Thymus (tissue), 11 donors: ENCODE measurements around the gene ZNF284. TPM values are rescaled to one million over a fixed set of nuclear protein-coding genes. Genes with fewer than 3 reads are reported as not detected.
"Not testable (repeated sequence)": the region's sequence is repeated elsewhere in the genome, so short reads cannot be mapped to it uniquely, and the experiment has no call there.

Source experiments
- DNase-seq, 9 donors: peaks; one replicate each; pipeline ENCODE4 v3.0.0-alpha.2; 2013; ENCODE audit warnings: low spot score in 9 of 9, low read depth in 6 of 9, missing footprints in 1 of 9
- H3K27ac ChIP-seq, 2 donors: one replicate each; pipeline ENCODE4 v1.5.1; 2013; ENCODE audit warnings: control low read depth in 1 of 2, low read depth in 1 of 2, low read length in 1 of 2, mild to moderate bottlenecking in 1 of 2, moderate library complexity in 1 of 2
- H3K27me3 ChIP-seq, 2 donors: one replicate each; pipeline ENCODE4 v1.5.1; 2013; ENCODE audit warnings: low read length in 1 of 2; ENCODE audit not compliant: control insufficient read depth in 2 of 2, insufficient read depth in 1 of 2
- H3K36me3 ChIP-seq, 2 donors: one replicate each; pipeline ENCODE4 v1.5.1; 2013; ENCODE audit warnings: low read length in 1 of 2, mild to moderate bottlenecking in 1 of 2, moderate library complexity in 1 of 2; ENCODE audit not compliant: control insufficient read depth in 2 of 2, insufficient read depth in 2 of 2
- H3K4me1 ChIP-seq, 2 donors: one replicate each; pipeline ENCODE4 v1.5.1; 2013; ENCODE audit warnings: low read length in 2 of 2; ENCODE audit not compliant: control insufficient read depth in 2 of 2, insufficient read depth in 2 of 2
- H3K4me3 ChIP-seq, 2 donors: one replicate each; pipeline ENCODE4 v1.5.1; 2013; ENCODE audit warnings: low read length in 2 of 2, control low read depth in 1 of 2, mild to moderate bottlenecking in 1 of 2
- H3K9me3 ChIP-seq, 2 donors: one replicate each; pipeline ENCODE4 v1.5.1; 2013; ENCODE audit warnings: low read length in 1 of 2, mild to moderate bottlenecking in 1 of 2; ENCODE audit not compliant: control insufficient read depth in 2 of 2, insufficient read depth in 1 of 2
- WGBS: extraction: QIAGEN DNeasy Blood & Tissue Kit; methylation state at CpG from one replicate; pipeline ENCODE4 v1.1.7; 2013; 5-methylcytosine and 5-hydroxymethylcytosine counted together
- polyA plus RNA-seq: library from polyadenylated mRNA; stranded (reverse); fragments of 200-250 nt; gene quantifications from one replicate; pipeline ENCODE4 v1.2.3, GENCODE V29; 2013
- total RNA-seq: library from RNA; stranded (reverse); fragments of 120-200 nt; gene quantifications from one replicate; pipeline ENCODE4 v1.2.4, GENCODE V29; 2013
- donor health status: healthy.

Gene ZNF284
- total and polyA plus RNA-seq, 2 donors: 1.9 to 2.4 TPM

DNA sequence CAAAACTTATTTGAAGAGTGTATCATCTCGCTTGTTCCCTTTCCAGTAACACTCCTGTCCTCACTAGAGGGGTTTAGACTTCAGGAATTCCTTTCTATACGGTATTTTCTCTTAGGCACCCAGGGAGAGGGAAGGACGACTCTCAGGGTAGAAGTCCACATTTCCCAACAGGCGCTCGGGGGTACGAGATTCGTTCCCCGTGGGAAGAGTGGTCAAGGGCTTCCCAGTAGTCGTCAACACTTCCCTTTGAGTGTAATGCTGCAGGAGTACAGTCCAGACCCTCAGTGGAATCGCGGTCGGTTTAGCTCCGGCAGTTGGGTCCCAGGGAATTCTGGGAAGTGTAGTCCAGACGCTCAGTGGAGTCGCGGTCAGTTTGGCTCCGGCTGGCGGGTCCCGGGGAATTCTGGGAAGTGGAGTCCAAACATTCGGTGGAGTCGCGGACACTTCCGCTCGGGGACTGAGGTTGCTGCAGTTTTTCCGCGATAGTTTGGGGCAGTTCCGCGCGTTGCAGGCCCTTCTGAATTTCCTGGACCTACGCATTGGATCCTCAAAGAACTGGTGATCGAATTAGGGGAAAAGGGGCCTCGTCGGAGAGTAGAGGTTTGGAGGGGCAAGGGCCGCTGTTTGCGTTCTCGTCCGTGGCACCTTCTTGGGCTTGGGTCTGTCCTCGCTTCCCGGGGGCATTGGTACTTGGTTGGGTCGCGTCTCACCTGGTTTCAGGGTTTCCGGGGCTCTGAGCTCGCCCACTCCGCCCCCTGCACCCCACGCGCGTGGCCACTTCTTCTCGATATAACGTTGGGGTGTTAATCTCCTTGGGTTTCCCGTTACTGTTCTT lies 22.2 kb downstream of the ZNF284 start, which contains the start of gene ZNF224:
Gene ZNF224, plus strand, starts transcription at position 431 of the 835 bp plus-strand sequence. CDS start 3,513 bp downstream, outside the sequence.
- Histone ChIP-seq H3K36me3 (peaks cover 4 to 11% of the 10 kb centered on the region in 2 donors), H3K27me3 (no peaks in the 10 kb centered on the region), H3K4me1 (peaks cover 3 to 6% of the 10 kb centered on the region in 2 donors), H3K4me3 (peak within 1 kb of the TSS; percentile 87 to 90), H3K9me3 (no peaks in the 10 kb centered on the region), H3K27ac (peak within 1 kb of the TSS; percentile 54 to 85)
- WGBS: under 1% methylated on average over 50 of the region's 50 CpGs
- DNase-seq: peak; percentile 74 to 93 (median 86)

DNA sequence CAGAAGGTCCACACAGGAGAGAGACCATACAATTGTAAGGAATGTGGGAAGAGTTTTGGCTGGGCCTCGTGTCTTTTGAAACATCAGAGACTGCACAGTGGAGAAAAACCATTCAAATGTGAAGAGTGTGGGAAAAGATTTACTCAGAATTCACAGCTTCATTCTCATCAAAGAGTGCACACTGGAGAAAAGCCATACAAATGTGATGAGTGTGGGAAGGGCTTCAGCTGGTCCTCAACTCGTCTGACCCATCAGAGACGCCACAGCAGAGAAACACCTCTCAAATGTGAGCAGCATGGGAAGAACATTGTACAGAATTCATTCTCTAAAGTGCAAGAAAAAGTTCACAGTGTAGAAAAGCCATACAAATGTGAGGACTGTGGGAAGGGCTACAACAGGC lies 35.8 kb downstream of the ZNF284 start:
- H3K9me3 ChIP-seq: peaks cover 13 to 15% of the 10 kb centered on the region in 2 donors
- peaks cover 27 to 28% of the 10 kb centered on the region in 2 donors for H3K36me3 ChIP-seq
- DNase-seq: no peak

DNA sequence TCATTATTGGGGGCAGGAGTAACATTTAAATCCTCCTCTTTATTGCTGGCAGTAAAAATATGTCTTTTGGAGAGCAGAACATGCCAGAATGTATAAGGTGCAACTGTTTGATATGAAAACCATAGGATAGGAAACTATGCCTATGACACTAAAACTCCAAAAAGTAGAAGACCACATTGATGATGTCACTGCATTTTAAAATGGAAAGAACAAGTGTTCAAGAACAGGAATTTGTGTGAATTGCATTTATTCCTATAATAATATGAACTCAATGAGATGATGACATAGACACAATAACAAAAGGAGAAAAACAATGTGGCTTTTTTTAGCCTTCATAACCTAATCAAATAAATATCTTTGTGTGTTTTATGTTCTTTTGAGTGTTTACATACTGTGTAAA lies 37.5 kb downstream of the ZNF284 start:
- H3K27ac ChIP-seq: no peak overlapping the region
- no peaks in the 10 kb centered on the region for H3K27me3 ChIP-seq
- peaks cover 11 to 15% of the 10 kb centered on the region in 2 donors for H3K9me3 ChIP-seq
- peaks cover 20 to 21% of the 10 kb centered on the region in 2 donors for H3K36me3 ChIP-seq
- H3K4me1 ChIP-seq: peaks cover 0 to 9% of the 10 kb centered on the region in 2 donors
- no peak for DNase-seq
- no peak overlapping the region for H3K4me3 ChIP-seq

More for the DNA sequence above, 35.8 kb downstream of the ZNF284 start:
- 99% methylated on average over 3 of the region's 3 CpGs for WGBS
- Histone ChIP-seq H3K27me3 (no peaks in the 10 kb centered on the region), H3K4me1 (peaks cover 0 to 5% of the 10 kb centered on the region in 2 donors), H3K4me3 (no peak overlapping the region), H3K27ac (no peak overlapping the region)

DNA sequence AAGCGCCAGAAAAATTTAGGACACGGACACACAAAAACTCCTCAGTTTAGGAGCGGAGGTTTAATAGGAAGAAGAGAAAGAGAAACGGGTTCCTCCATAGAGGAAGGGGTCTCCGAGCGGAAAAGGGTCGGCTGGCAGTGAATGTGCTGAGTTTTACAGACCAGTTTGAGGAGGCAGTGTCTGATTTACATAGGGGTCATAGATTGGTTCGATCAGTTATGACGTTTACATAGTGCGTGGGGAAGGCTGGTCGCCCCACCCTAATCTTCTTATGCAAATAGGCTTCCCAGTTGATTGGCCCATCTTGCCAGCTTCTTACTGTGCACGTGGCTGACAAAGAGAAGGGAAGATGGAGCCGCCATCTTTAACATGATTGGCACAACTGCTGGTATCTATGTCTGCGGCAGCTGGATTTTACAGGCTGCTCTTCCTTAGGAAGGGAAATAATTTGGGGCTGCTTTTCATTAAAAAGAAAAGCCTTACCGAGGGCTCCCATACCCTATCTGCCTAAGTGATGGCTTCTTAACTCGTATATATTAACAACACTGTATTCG lies 40.0 kb downstream of the ZNF284 start:
- Histone ChIP-seq H3K27ac (no peak overlapping the region), H3K4me3 (peak overlapping the region; percentile 62 to 87), H3K4me1 (peaks cover 0 to 9% of the 10 kb centered on the region in 2 donors), H3K27me3 (no peaks in the 10 kb centered on the region), H3K36me3 (peaks cover 11 to 13% of the 10 kb centered on the region in 2 donors), H3K9me3 (peaks cover 5 to 10% of the 10 kb centered on the region in 2 donors)
- peak in 2 of 9 donors; percentile 6 to 26 for DNase-seq
- 36% methylated on average over 17 of the region's 17 CpGs for WGBS

DNA sequence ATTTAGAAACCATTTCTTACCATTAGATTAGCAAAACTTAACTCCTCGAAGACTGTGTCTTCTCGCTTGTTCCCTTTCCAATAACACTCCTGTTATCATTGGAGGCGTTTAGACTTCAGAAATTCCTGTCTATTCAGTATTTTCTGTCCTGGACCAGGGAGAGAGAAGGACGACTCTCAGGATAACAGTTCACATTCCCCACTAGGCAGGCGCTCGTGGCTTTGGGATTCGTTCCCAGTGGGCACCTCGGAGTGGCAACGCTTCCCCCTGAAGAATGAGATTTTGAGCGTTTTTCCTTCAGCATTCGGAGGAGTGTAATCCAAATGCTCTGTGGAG lies 40.8 kb downstream of the ZNF284 start:
- peaks cover 0 to 9% of the 10 kb centered on the region in 2 donors for H3K4me1 ChIP-seq
- under 1% methylated on average over 11 of the region's 11 CpGs for WGBS
- no peaks in the 10 kb centered on the region for H3K27me3 ChIP-seq
- DNase-seq: no peak
- peak overlapping the region; percentile 62 to 87 for H3K4me3 ChIP-seq
- peak overlapping the region in 1 of 2 donors; percentile 15 for H3K27ac ChIP-seq
- peaks cover 10 to 14% of the 10 kb centered on the region in 2 donors for H3K36me3 ChIP-seq
- peaks cover 0 to 9% of the 10 kb centered on the region in 2 donors for H3K9me3 ChIP-seq

DNA sequence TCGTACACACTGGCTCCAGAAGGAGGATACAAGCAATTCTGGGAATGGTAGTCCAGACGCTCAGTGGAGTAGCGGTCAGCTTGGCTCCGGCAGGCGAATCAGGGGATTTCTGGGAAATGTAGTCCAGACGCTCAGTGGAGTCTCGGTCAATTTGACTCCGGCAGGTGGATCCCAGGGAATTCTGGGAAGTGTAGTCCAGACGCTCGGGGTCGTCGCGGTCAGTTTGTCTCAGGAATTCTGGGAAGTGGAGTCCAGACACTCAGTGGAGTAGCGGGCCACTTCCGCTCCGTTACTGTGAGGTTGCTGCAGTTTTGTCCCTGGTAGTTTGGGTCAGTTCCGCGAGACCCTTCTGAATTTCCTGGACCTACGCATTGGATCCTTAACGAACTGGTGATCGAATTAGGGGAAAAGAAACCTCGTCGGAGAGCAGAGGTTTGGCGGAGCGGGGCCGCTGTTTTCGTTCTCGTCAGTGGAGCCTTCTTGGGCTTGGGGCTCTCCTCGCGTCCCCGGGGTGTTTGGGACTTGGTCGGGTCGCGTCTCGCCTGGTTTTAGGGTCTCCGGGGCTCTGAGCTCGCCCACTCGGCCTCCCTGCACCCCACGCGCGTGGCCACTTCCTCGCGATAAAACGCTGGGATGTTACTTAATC lies 41.3 kb downstream of the ZNF284 start, which contains the start of gene ZNF225:
Gene ZNF225, plus strand, starts transcription at position 262 of the 646 bp plus-strand sequence. CDS start 2,429 bp downstream, outside the sequence.
- Histone ChIP-seq H3K27ac (peak within 1 kb of the TSS; percentile 37 to 55), H3K36me3 (peaks cover 7 to 19% of the 10 kb centered on the region in 2 donors), H3K27me3 (no peaks in the 10 kb centered on the region), H3K4me3 (peak within 1 kb of the TSS; percentile 62 to 87), H3K4me1 (peaks cover 0 to 9% of the 10 kb centered on the region in 2 donors), H3K9me3 (peaks cover 0 to 7% of the 10 kb centered on the region in 2 donors)
- DNase-seq: peak; percentile 88 to 98 (median 94)
- WGBS: under 1% methylated on average over 44 of the region's 44 CpGs

DNA sequence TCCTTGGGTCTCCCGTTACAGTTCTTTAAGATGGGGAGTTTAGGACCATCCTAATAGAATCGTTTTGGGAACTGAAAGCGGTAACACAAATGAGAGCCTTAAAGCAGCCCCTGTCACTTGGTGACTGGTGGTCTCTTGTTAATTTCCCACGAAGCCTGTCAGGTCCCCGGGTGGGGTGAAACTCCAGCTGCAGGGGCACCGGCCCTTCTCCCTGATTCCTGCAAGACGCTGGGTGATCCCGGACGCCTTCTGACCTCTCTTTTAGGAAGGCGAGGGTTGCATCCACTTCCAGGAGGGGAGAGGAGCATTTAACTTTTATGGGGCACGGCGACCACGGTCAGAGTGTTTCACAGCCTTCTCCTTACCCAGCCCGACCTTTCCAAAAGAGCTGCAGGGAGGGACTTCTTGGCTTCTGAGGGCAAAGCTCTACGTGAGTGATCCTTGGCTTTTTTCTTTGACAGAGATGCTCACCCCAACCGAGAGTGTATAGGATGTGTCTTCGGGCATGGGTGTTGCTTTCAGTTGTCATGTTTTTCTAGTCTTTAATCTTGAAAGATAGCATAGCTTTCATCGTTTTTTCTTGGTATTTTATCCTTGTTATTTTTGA lies 41.9 kb downstream of the ZNF284 start:
- WGBS: 6% methylated on average over 18 of the region's 18 CpGs
- Histone ChIP-seq H3K4me1 (peaks cover 0 to 9% of the 10 kb centered on the region in 2 donors), H3K27me3 (no peaks in the 10 kb centered on the region), H3K4me3 (peak overlapping the region; percentile 62 to 87), H3K9me3 (peaks cover 0 to 7% of the 10 kb centered on the region in 2 donors), H3K36me3 (peaks cover 11 to 25% of the 10 kb centered on the region in 2 donors), H3K27ac (peak overlapping the region in 1 of 2 donors; percentile 37)
- peak in 2 of 9 donors; percentile 4 to 5 for DNase-seq

DNA sequence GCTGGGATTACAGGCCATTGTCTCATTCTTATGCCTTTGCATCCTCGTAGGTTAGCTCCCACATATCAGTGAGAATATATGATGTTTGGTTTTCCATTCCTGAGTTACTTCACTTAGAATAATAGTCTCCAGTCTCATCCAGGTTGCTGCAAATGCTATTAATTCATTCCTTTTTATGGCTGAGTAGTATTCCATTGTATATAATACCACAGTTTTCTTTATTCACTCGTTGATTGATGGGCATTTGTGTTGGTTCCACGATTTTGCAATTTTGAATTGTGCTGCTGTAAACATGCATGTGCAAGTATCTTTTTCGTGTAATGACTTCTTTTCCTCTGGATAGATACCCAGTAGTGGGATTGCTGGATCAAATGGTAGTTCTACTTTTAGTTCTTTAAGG lies 49.2 kb downstream of the ZNF284 start:
- H3K27me3 ChIP-seq, H3K4me3 ChIP-seq, H3K9me3 ChIP-seq, DNase-seq, H3K27ac ChIP-seq, H3K4me1 ChIP-seq: not testable (repeated sequence)
- peaks cover 30 to 34% of the 10 kb centered on the region in 2 donors for H3K36me3 ChIP-seq
- WGBS: 98% methylated on average over 4 of the region's 4 CpGs
